Measurements from ENCODE around the gene AGTR1. TPM values are rescaled to one million over a fixed set of nuclear protein-coding genes. Genes with fewer than 3 reads are reported as not detected.

The AGTR1 gene
- total and polyA plus RNA-seq, 10 of the 15 experiments (the other 5 are each of a cell fraction or from before 2014, with no cell fraction given), result not detected

DNA sequence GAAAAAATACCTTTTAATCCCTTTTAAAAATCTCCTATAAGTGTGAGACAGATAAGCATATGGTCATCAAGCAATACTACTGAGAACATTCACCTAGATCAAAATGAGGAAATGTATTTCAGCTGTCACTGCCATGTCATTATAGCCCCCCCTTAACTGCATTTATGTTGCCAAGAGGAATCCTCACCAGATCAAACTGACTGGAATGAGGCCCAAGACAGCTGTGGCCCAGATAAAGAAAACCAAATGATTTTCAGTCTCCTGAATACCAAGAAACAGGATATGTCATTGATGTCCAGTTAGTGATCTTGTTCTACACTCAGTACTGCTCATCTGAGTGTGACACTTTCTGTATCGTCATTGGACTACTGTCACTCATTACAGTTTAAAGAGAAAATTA is 94.8 kb downstream of the AGTR1 start:
- Histone ChIP-seq H3K4me1 (ENCODE audit: control insufficient read depth, insufficient read depth, low read length) (no peaks in the 10 kb centered on the region), H3K9ac (ENCODE audit: control insufficient read depth, insufficient read depth, low read length) (no peak overlapping the region), H4K20me1 (ENCODE audit: control insufficient read depth, insufficient read depth) (no peaks in the 10 kb centered on the region), H2AFZ (ENCODE audit: control insufficient read depth, low read depth, low read length) (no peak overlapping the region), H3K79me2 (ENCODE audit: control insufficient read depth, insufficient read depth, low read length) (no peaks in the 10 kb centered on the region), H3K4me3 (no peak overlapping the region), H3K27ac (ENCODE audit: control insufficient read depth, insufficient read depth) (no peak overlapping the region), H3K36me3 (ENCODE audit: control insufficient read depth in 2 of 2, insufficient read depth in 2 of 2, low read length in 1 of 2) (no peaks in the 10 kb centered on the region), H3K27me3 (replicated peaks in 1 of 2; ENCODE audit: control insufficient read depth in 2 of 2, insufficient read depth in 2 of 2, low read length in 1 of 2) (no peaks in the 10 kb centered on the region), H3K9me3 (replicated peaks; ENCODE audit: control insufficient read depth, insufficient read depth, low read length) (no peaks in the 10 kb centered on the region), H3K4me2 (ENCODE audit: control insufficient read depth, insufficient read depth) (no peak overlapping the region)
- ChIA-PET POLR2A (no interaction called here), CTCF (no interaction called here), RAD21 (ENCODE audit: unreplicated experiment) (no interaction called here), SMC1A (ENCODE audit: uncharacterized antibody, unreplicated experiment) (no interaction called here)
- FAIRE-seq (no peak), ATAC-seq (no peak), DNase-seq (ENCODE audit: low read depth, low spot score) (no peak)
- WGBS (ENCODE audit: insufficient coverage, insufficient replicate concordance, low lambda C conversion rate, missing lambda C conversion rate), result 40% methylated on average over 1 of the region's 1 CpG
- in situ Hi-C loops (cut with MboI), result no loop called here
- intact Hi-C loops (cut with micrococcal nuclease; ENCODE audit: unreplicated experiment), result no loop called here
- no TSS peak for BruUV-seq (replicated peaks)
- TF ChIP-seq MXI1 (IDR thresholded peaks at IDR 0.05; ENCODE audit: low read depth, low read length) (no peak), SREBF1 (IDR thresholded peaks at IDR 0.05; ENCODE audit: low read length) (no peak), CBX5 (IDR thresholded peaks at IDR 0.05; ENCODE audit: low read depth) (no peak), SMAD5 (IDR thresholded peaks at IDR 0.05; ENCODE audit: low read depth) (no peak), FOXK2 (IDR thresholded peaks at IDR 0.05) (no peak), TAF1 (IDR thresholded peaks at IDR 0.05; ENCODE audit: borderline replicate concordance, low read depth, low read length) (no peak), MLLT1 (IDR thresholded peaks at IDR 0.05) (no peak), TCF3 (IDR thresholded peaks at IDR 0.05; ENCODE audit: borderline replicate concordance, insufficient read depth, low read depth, low read length) (no peak), POLR2A (IDR thresholded peaks at IDR 0.05; ENCODE audit: low read depth, low read length) (no peak), POLR2AphosphoS2 (IDR thresholded peaks at IDR 0.05; ENCODE audit: low read depth, low read length) (no peak), CBX3 (IDR thresholded peaks at IDR 0.05; ENCODE audit: borderline replicate concordance, low read depth) (no peak), NBN (IDR thresholded peaks at IDR 0.05) (no peak), RAD51 (IDR thresholded peaks at IDR 0.05) (no peak), ZNF24 (IDR thresholded peaks at IDR 0.05) (no peak), SMAD1 (IDR thresholded peaks at IDR 0.05; ENCODE audit: low read depth, partially characterized antibody) (no peak), BACH1 (IDR thresholded peaks at IDR 0.05; ENCODE audit: borderline replicate concordance) (no peak), MEF2A (IDR thresholded peaks at IDR 0.05; ENCODE audit: insufficient read depth, low read depth, low read length) (no peak), ZNF274 (IDR thresholded peaks at IDR 0.05; ENCODE audit: insufficient read depth, insufficient read length) (no peak)
- TF ChIP-seq, protein P1, sequence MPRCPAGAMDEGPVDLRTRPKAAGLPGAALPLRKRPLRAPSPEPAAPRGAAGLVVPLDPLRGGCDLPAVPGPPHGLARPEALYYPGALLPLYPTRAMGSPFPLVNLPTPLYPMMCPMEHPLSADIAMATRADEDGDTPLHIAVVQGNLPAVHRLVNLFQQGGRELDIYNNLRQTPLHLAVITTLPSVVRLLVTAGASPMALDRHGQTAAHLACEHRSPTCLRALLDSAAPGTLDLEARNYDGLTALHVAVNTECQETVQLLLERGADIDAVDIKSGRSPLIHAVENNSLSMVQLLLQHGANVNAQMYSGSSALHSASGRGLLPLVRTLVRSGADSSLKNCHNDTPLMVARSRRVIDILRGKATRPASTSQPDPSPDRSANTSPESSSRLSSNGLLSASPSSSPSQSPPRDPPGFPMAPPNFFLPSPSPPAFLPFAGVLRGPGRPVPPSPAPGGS (IDR thresholded peaks at IDR 0.05; ENCODE audit: borderline replicate concordance, insufficient read depth, low read depth, low read length, poor library complexity, severe bottlenecking), result no peak
